A172 (cell line): Measurements from ENCODE around the gene SUFU. TPM values are rescaled to one million over a fixed set of nuclear protein-coding genes. Genes with fewer than 3 reads are reported as not detected.
"Not testable (repeated sequence)": the region's sequence is repeated elsewhere in the genome, so short reads cannot be mapped to it uniquely, and the experiment has no call there.

ENCODE experiments used
- DNase-seq: peaks from one replicate; pipeline ENCODE4 v3.0.0-alpha.2; 2015; ENCODE audit warnings: low spot score
- total RNA-seq: library from RNA; depleted of rRNA; stranded (reverse); fragments of >200 nt; shearing (Covaris generic); gene quantifications from 2 replicates; pipeline ENCODE4 v1.2.3, GENCODE V29; 2014

Gene SUFU
- total RNA-seq, 1 experiment from 2014 or later: 3.7 TPM

GRCh38 chr10:102479651-102480050 is 24.1 kb upstream of the SUFU start:
- no peak for DNase-seq

- no peak for DNase-seq
Observed at GRCh38 chr10:102480396-102480795, 23.4 kb upstream of the SUFU start.

DNA sequence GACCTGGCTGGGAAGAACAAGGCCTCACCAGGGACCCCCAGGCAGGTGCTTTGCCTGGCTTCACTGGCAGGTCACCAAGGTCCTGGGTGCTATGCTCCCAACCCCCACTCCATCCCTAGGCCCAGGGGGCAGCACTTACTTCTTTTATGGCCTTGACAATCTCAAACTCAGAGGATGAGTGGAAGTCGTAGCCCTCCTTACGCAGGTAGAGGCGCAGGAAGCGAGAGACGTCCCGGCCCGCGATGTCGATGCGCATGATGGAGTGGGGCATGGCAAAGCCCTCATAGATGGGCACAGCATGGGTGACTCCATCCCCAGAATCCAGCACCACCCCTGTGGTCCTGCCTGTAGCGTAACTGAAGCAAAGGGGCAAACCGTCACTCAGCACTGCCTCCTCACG is 19.8 kb upstream of the SUFU start:
- no peak for DNase-seq

DNA sequence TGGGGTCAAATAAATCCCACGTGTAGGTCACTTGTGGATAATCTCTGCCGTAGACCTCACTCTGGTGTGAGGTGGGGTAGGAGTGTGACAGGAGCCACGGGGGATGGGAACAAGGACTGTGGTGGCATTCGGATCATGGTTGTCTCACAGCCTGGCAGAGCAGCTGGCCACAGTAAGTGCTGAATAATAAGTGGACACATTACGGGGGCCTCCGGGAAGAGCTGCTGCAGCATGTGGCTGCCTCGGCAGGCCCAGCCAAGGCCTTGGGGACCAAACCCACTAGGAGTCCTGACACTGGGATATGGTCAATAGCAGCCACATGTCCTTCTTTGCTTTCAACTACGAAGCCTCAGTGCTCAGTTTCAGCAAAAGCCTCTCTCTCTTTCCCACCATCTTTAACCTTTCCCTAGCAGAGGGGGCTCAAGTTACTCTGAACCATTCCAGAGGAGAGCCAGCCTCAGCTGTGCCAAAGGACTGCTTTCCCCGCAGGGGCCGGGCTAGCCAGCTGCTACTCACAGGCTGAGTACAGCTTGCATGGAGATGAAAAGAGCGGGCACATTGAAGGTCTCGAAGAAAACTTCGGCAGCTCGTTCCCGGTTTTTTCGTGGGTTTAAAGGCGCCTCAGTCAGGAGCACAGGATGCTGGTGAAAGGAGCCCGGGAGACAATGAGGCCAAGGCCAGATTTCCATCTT is 18.5 kb upstream of the SUFU start:
- no peak for DNase-seq

DNA sequence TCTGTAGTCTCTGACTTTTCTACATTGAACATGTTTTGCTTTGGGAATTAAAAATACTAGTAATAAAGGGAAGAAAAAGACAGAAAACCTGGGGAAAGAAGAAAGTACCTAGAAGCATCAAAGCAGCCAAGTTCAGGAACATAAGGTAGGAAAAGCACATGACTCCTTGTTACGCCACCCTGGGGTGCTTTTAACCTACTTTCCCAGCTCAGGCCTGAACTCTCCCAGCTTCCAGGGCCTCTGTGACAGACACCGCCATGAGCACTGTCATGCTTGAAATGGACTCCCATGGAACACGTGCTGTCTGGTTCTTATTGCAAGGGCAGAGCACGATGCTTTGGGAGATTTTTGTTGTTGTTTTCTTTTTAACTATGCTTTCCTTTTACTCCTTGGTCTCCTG is 12.6 kb upstream of the SUFU start:
- no peak for DNase-seq

DNA sequence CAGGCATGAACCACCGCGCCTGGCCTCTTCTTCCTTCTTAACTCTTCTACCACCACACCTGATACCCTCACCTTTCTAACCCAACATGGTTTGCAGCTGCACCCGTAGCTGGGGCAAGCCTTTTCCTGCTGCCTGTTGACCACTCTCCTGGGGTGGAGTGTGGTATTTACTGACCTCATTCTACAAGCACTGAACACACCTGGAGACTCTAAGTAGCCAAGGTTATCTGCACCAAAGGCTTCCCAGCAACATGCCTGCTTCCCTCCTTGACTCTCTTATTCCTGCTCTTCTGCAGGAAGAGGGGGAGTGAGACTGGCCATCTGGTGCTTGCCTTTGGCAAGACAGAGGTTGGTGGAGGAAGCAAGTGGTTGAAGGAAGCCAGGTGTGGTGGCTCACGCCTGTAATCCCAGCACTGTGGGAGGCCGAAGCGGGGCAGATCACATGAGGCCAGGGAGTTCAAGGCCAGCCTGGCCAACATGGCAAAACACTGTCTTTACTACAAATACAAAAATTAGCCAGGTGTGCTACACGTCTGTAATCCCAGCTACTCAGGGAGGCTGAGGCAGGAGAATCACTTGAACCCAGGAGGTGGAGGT is 11.3 kb upstream of the SUFU start:
- no peak for DNase-seq

DNA sequence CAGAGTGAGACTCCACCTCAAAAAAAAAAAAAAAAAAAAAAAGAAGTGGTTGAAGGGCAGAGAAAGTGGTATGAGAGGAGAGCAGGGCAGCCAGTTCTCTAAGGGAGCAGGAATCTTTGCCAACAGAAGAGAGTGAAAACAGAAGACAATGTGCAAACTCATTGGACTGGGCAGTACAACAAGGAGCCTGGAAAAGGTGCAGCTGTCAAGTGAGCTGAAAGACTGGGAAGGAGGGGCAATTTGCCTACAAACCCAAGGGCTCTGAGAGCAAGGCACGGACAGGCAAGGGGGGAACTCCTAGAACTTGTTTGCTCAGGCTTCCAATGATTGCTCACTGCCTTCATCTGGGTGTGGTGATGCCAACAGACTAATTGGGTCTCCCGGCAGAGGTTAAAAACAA is 10.8 kb upstream of the SUFU start:
- no peak for DNase-seq

DNA sequence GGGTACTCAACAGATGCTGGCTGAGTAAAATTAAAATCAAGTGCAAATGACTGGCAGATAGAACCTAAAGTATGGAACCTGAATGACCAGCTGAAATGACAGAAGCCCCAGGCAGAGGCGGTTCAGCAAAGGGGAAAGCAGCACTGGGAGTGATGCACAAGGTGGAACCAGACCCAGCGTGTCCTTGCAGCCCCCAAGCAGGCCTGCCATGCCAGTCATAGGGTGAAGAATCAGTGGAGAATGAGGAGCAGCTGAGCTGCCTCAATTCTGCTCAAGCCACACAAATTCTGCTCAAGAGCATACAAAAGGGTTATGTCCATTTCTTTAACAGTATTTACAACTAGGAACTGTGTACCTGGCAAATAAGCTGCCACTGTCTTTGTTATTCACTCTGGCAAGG is 10.0 kb upstream of the SUFU start:
- DNase-seq: no peak

- DNase-seq: no peak
Observed at GRCh38 chr10:102497545-102497944, 6.2 kb upstream of the SUFU start.

DNA sequence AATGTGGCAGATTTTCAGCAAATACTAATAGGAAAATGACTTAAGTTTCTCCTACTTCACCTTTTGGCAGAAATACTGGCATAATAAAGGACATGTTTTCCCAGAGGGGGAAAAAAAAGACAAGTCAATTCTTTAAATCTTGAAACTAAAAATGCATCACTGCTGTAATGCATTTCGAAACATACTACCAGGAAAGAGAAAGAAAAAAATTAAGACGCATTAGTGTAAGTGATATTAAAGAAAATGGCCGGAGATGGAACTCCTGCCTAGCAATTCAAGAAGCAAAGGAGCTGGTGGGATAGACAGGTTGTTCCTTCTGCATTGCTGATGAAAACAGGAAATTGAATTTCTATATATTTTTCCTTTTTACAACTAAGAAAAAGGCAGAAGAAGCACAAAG is 4.4 kb upstream of the SUFU start:
- no peak for DNase-seq

GRCh38 chr10:102500686-102501085 is 3.1 kb upstream of the SUFU start:
- not testable (repeated sequence) for DNase-seq

DNA sequence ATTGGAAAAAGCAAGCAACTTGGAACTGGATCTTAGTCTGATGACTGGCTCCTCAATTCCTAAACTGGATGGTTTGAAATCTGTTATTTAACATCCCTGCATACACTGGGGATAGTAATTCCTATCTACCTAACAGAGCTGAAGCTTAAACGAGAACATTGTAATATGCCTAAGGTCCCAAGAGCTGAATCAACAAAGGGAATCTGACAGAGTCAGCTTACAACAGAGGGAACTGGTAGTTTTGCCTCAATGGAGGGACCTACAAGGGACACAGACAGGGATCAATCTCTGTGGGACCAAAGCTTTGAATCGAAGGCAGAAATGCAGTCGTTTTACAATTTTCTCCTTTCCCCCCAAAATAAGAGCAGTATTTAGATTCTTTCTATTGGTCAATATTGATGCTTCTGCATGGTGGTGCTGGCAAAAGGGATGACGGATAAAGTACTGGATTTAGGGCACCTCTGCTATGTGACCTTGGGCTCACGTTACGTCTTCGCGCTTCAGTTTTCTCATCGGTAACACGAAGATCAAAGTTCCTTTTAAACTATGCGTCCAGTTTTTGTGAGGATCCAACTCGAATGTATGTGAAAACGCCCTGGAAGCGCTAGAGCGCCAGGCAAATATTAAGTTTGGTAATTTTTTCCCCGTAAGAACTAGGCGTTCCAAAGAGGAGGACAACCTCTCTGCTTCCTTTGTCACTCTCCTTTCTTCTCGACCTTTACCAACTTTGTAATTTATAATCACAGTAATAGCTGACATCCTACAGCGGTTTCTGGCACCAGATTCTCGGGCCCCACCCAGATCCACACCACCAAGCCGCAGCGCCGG is 2.4 kb upstream of the SUFU start:
- peak; percentile 21 for DNase-seq

DNA sequence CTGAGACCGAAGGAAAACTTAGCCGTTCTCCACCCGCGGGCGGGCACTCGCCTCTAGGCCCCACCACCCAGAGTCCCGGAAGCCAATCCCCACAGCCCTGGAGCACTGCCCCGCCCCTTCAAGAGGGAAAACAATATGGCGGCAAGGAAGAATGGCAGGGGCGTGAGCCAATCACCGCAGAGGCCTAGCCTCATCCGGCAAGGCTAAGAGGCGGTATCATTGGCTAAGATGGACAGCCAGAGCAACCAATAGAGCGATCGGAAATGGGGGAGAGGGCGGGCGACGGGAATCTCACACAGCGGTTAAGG is 1.8 kb upstream of the SUFU start:
- DNase-seq: peak; percentile 100

GRCh38 chr10:102502337-102503151 is 1.2 kb upstream of the SUFU start, which contains the start of gene ACTR1A:
Gene ACTR1A, minus strand, starts transcription at chr10:102502712. Its CDS starts 65 bp downstream, at chr10:102502647.
- peak; percentile 99 for DNase-seq

GRCh38 chr10:102504179-102504975 is 605 bp downstream of the SUFU start:
- peak; percentile 24 for DNase-seq

- no peak for DNase-seq
Observed at GRCh38 chr10:102504976-102505300, 1.2 kb downstream of the SUFU start.

- DNase-seq: no peak
Observed at GRCh38 chr10:102505462-102506115, 1.8 kb downstream of the SUFU start.

DNA sequence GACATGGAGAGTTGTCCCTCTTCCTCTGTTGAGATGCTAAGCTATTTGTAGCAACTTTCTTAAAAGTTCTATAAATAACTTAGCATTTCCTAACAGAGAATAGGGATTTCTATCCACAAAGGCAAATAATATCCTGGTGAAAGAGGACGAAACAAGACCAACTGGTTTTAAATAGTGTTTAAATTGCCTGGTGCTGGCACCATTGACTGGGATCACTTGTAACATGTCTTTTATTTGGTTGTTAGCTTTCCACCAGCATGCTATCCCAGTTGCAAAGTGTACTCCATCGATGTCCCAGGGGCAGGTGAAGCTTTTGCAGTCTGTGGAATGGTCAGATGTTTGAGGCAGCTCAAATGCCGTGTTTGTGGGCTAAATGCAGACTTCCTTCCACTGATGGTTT is 3.7 kb downstream of the SUFU start:
- no peak for DNase-seq

DNA sequence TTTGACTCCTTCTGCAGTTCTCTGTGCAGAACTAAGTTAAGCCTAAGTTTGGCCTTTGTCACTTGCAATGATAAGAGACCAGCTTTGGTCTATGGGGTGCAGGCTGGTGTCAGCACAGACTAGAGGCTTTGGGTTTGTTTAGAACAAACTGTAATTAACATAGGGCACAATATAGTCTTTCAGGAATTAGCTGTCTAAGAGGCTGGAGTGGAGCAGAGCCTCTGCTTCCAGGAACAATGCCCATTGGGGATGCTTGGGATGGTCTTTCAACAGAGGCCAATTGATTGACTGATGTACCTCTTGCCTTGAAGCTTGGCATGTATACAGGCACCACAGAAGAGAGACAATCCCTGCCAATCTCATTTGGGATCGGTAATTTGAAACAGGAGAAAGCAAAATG is 4.7 kb downstream of the SUFU start:
- no peak for DNase-seq

GRCh38 chr10:102509387-102509786 is 5.6 kb downstream of the SUFU start:
- DNase-seq: peak; percentile 47
